ENCODE results near the gene SPO11. TPM values are rescaled to one million over a fixed set of nuclear protein-coding genes. Genes with fewer than 3 reads are reported as not detected.

The SPO11 gene
- total and polyA plus RNA-seq, 4 experiments from 2014 or later: not detected

- H3K4me3 ChIP-seq (ENCODE audit: low read length in 2 of 2): no peak overlapping the region
- POLR2A ChIA-PET (ENCODE audit: partially characterized antibody): no interaction called here
- H3K4me3 Mint-ChIP-seq: no peak overlapping the region
- H3K27ac ChIP-seq (ENCODE audit: low read depth, low read length): no peak overlapping the region
- intact Hi-C loops (cut with micrococcal nuclease): no loop called here
- CTCF ChIA-PET (ENCODE audit: partially characterized antibody): no interaction called here
- H3K36me3 Mint-ChIP-seq: no peaks in the 10 kb centered on the region
- DNase-seq: no peak
- H3K4me1 ChIP-seq (ENCODE audit: insufficient read depth, low read length): no peaks in the 10 kb centered on the region
- H3K9me3 Mint-ChIP-seq: peaks cover 0 to 5% (median 0%) of the 10 kb centered on the region in 8 donors
- H3K27ac Mint-ChIP-seq: no peak overlapping the region
- H3K9me3 ChIP-seq (ENCODE audit: control insufficient read depth in 1 of 2, low read length in 2 of 2): no peaks in the 10 kb centered on the region
- H3K27me3 ChIP-seq (ENCODE audit: insufficient read depth, low read length): no peaks in the 10 kb centered on the region
- no peaks in the 10 kb centered on the region for H3K4me1 Mint-ChIP-seq
- no peaks in the 10 kb centered on the region for H3K36me3 ChIP-seq (ENCODE audit: insufficient read depth, low read length)
- peaks cover 22 to 27% of the 10 kb centered on the region in 2 donors for H3K27me3 Mint-ChIP-seq
These were observed 35.1 kb upstream of the SPO11 start for GRCh38 chr20:57294550-57294949.

GRCh38 chr20:57298457-57298856 is 31.1 kb upstream of the SPO11 start:
- H3K27ac ChIP-seq (ENCODE audit: low read depth, low read length): no peak overlapping the region
- Mint-ChIP-seq H3K4me3 (no peak overlapping the region), H3K27ac (no peak overlapping the region), H3K4me1 (no peaks in the 10 kb centered on the region), H3K36me3 (no peaks in the 10 kb centered on the region), H3K27me3 (peaks cover 4 to 15% of the 10 kb centered on the region in 2 donors), H3K9me3 (peaks cover 0 to 5% (median 0%) of the 10 kb centered on the region in 8 donors)
- no peak for DNase-seq
- ChIA-PET CTCF (ENCODE audit: partially characterized antibody) (no interaction called here), POLR2A (ENCODE audit: partially characterized antibody) (no interaction called here)
- H3K36me3 ChIP-seq (ENCODE audit: insufficient read depth, low read length): no peaks in the 10 kb centered on the region
- H3K4me3 ChIP-seq (ENCODE audit: low read length in 2 of 2): no peak overlapping the region
- no peaks in the 10 kb centered on the region for H3K9me3 ChIP-seq (ENCODE audit: control insufficient read depth in 1 of 2, low read length in 2 of 2)
- intact Hi-C loops (cut with micrococcal nuclease): no loop called here
- H3K27me3 ChIP-seq (ENCODE audit: insufficient read depth, low read length): no peaks in the 10 kb centered on the region
- no peaks in the 10 kb centered on the region for H3K4me1 ChIP-seq (ENCODE audit: insufficient read depth, low read length)

GRCh38 chr20:57301026-57301425 is 28.6 kb upstream of the SPO11 start:
- no peak for DNase-seq
- H3K27ac Mint-ChIP-seq: no peak overlapping the region
- Histone ChIP-seq H3K4me3 (ENCODE audit: low read length in 2 of 2) (no peak overlapping the region), H3K9me3 (ENCODE audit: control insufficient read depth in 1 of 2, low read length in 2 of 2) (no peaks in the 10 kb centered on the region), H3K4me1 (ENCODE audit: insufficient read depth, low read length) (no peaks in the 10 kb centered on the region), H3K27ac (ENCODE audit: low read depth, low read length) (no peak overlapping the region), H3K27me3 (ENCODE audit: insufficient read depth, low read length) (no peaks in the 10 kb centered on the region), H3K36me3 (ENCODE audit: insufficient read depth, low read length) (no peaks in the 10 kb centered on the region)
- H3K36me3 Mint-ChIP-seq: no peaks in the 10 kb centered on the region
- intact Hi-C loops (cut with micrococcal nuclease): no loop called here
- no peak overlapping the region for H3K4me3 Mint-ChIP-seq
- CTCF ChIA-PET (ENCODE audit: partially characterized antibody): no interaction called here
- H3K4me1 Mint-ChIP-seq: no peaks in the 10 kb centered on the region
- H3K9me3 Mint-ChIP-seq: peaks cover 0 to 5% (median 0%) of the 10 kb centered on the region in 8 donors
- POLR2A ChIA-PET (ENCODE audit: partially characterized antibody): no interaction called here
- peaks cover 4 to 5% of the 10 kb centered on the region in 2 donors for H3K27me3 Mint-ChIP-seq

GRCh38 chr20:57306747-57307146 is 22.9 kb upstream of the SPO11 start:
- no peaks in the 10 kb centered on the region for H3K4me1 ChIP-seq (ENCODE audit: insufficient read depth, low read length)
- no peaks in the 10 kb centered on the region for H3K27me3 ChIP-seq (ENCODE audit: insufficient read depth, low read length)
- CTCF ChIA-PET (ENCODE audit: partially characterized antibody): no interaction called here
- no peaks in the 10 kb centered on the region for H3K9me3 Mint-ChIP-seq
- no peak overlapping the region for H3K27ac Mint-ChIP-seq
- H3K9me3 ChIP-seq (ENCODE audit: control insufficient read depth in 1 of 2, low read length in 2 of 2): no peaks in the 10 kb centered on the region
- no peaks in the 10 kb centered on the region for H3K36me3 ChIP-seq (ENCODE audit: insufficient read depth, low read length)
- no peak overlapping the region for H3K4me3 ChIP-seq (ENCODE audit: low read length in 2 of 2)
- POLR2A ChIA-PET (ENCODE audit: partially characterized antibody): no interaction called here
- no peaks in the 10 kb centered on the region for H3K4me1 Mint-ChIP-seq
- no peak for DNase-seq
- no peaks in the 10 kb centered on the region for H3K36me3 Mint-ChIP-seq
- peaks cover 9 to 14% of the 10 kb centered on the region in 2 donors for H3K27me3 Mint-ChIP-seq
- intact Hi-C loops (cut with micrococcal nuclease): no loop called here
- H3K4me3 Mint-ChIP-seq: no peak overlapping the region
- H3K27ac ChIP-seq (ENCODE audit: low read depth, low read length): no peak overlapping the region

GRCh38 chr20:57308451-57309271 is 20.9 kb upstream of the SPO11 start:
- POLR2A ChIA-PET (ENCODE audit: partially characterized antibody): no interaction called here
- peaks cover 9 to 11% of the 10 kb centered on the region in 2 donors for H3K27me3 Mint-ChIP-seq
- no peaks in the 10 kb centered on the region for H3K36me3 Mint-ChIP-seq
- H3K27me3 ChIP-seq (ENCODE audit: insufficient read depth, low read length): no peaks in the 10 kb centered on the region
- no peaks in the 10 kb centered on the region for H3K4me1 Mint-ChIP-seq
- no peaks in the 10 kb centered on the region for H3K4me1 ChIP-seq (ENCODE audit: insufficient read depth, low read length)
- H3K9me3 Mint-ChIP-seq: no peaks in the 10 kb centered on the region
- no peak overlapping the region for H3K4me3 Mint-ChIP-seq
- no peaks in the 10 kb centered on the region for H3K36me3 ChIP-seq (ENCODE audit: insufficient read depth, low read length)
- no peak overlapping the region for H3K27ac Mint-ChIP-seq
- H3K27ac ChIP-seq (ENCODE audit: low read depth, low read length): no peak overlapping the region
- CTCF ChIA-PET (ENCODE audit: partially characterized antibody): no interaction called here
- DNase-seq: no peak
- H3K9me3 ChIP-seq (ENCODE audit: control insufficient read depth in 1 of 2, low read length in 2 of 2): no peaks in the 10 kb centered on the region
- H3K4me3 ChIP-seq (ENCODE audit: low read length in 2 of 2): no peak overlapping the region
- intact Hi-C loops (cut with micrococcal nuclease): no loop called here

GRCh38 chr20:57309544-57310115 is 20.0 kb upstream of the SPO11 start:
- H3K4me1 ChIP-seq (ENCODE audit: insufficient read depth, low read length): no peaks in the 10 kb centered on the region
- DNase-seq: no peak
- POLR2A ChIA-PET (ENCODE audit: partially characterized antibody): no interaction called here

GRCh38 chr20:57310821-57311514 is 18.6 kb upstream of the SPO11 start:
- Histone ChIP-seq H3K4me3 (ENCODE audit: low read length in 2 of 2) (no peak overlapping the region), H3K27me3 (ENCODE audit: insufficient read depth, low read length) (no peaks in the 10 kb centered on the region), H3K27ac (ENCODE audit: low read depth, low read length) (no peak overlapping the region), H3K9me3 (ENCODE audit: control insufficient read depth in 1 of 2, low read length in 2 of 2) (no peaks in the 10 kb centered on the region), H3K36me3 (ENCODE audit: insufficient read depth, low read length) (no peaks in the 10 kb centered on the region), H3K4me1 (ENCODE audit: insufficient read depth, low read length) (no peaks in the 10 kb centered on the region)
- no peak overlapping the region for H3K27ac Mint-ChIP-seq
- H3K4me1 Mint-ChIP-seq: no peaks in the 10 kb centered on the region
- H3K36me3 Mint-ChIP-seq: no peaks in the 10 kb centered on the region
- DNase-seq: no peak
- intact Hi-C loops (cut with micrococcal nuclease): no loop called here
- no peaks in the 10 kb centered on the region for H3K9me3 Mint-ChIP-seq
- ChIA-PET CTCF (ENCODE audit: partially characterized antibody) (no interaction called here), POLR2A (ENCODE audit: partially characterized antibody) (no interaction called here)
- H3K4me3 Mint-ChIP-seq: no peak overlapping the region
- H3K27me3 Mint-ChIP-seq: peaks cover 11% of the 10 kb centered on the region in 2 donors

More at GRCh38 chr20:57309544-57310115, 20.0 kb upstream of the SPO11 start:
- H3K27me3 ChIP-seq (ENCODE audit: insufficient read depth, low read length): no peaks in the 10 kb centered on the region
- Mint-ChIP-seq H3K27me3 (peaks cover 9 to 11% of the 10 kb centered on the region in 2 donors), H3K9me3 (no peaks in the 10 kb centered on the region), H3K4me1 (no peaks in the 10 kb centered on the region), H3K4me3 (no peak overlapping the region), H3K27ac (no peak overlapping the region), H3K36me3 (no peaks in the 10 kb centered on the region)
- intact Hi-C loops (cut with micrococcal nuclease): no loop called here
- H3K9me3 ChIP-seq (ENCODE audit: control insufficient read depth in 1 of 2, low read length in 2 of 2): no peaks in the 10 kb centered on the region
- CTCF ChIA-PET (ENCODE audit: partially characterized antibody): no interaction called here
- H3K27ac ChIP-seq (ENCODE audit: low read depth, low read length): no peak overlapping the region
- no peak overlapping the region for H3K4me3 ChIP-seq (ENCODE audit: low read length in 2 of 2)
- no peaks in the 10 kb centered on the region for H3K36me3 ChIP-seq (ENCODE audit: insufficient read depth, low read length)

Data from CD4-positive, alpha-beta memory T cell (primary cell).